OCI-LY1 (cell line): ENCODE results near the gene GRIP1.

Experiments used
- H2AFZ ChIP-seq: fragments of 200-600 bp; sonication (generic), shearing (Covaris generic); 2 replicates; pipeline ENCODE4 v1.6.0; 2014; ENCODE audit warnings: antibody characterized with exemption, mild to moderate bottlenecking, low read length
- H3F3A ChIP-seq: fragments of 200-600 bp; sonication (generic), shearing (Covaris generic); 2 replicates; pipeline ENCODE4 v1.6.0; 2014; ENCODE audit warnings: mild to moderate bottlenecking, antibody characterized with exemption, low read length, moderate library complexity; ENCODE audit not compliant: insufficient read depth
- H3K27ac ChIP-seq: fragments of 200-600 bp; sonication (generic); 2 replicates; pipeline ENCODE4 v1.5.1; 2014; ENCODE audit warnings: low read length, mixed run types, mild to moderate bottlenecking, low read depth; ENCODE audit not compliant: poor library complexity, severe bottlenecking
- H3K27me3 ChIP-seq: fragments of 200-600 bp; sonication (generic); 2 replicates; pipeline ENCODE4 v1.6.0; 2014; ENCODE audit warnings: antibody characterized with exemption, mild to moderate bottlenecking, low read length, moderate library complexity; ENCODE audit not compliant: insufficient read depth
- H3K36me3 ChIP-seq: fragments of 200-600 bp; sonication (generic); 2 replicates; pipeline ENCODE4 v1.6.1; 2014; ENCODE audit warnings: mild to moderate bottlenecking, antibody characterized with exemption, low read length, moderate library complexity, mixed read lengths; ENCODE audit not compliant: insufficient read depth
- H3K4me1 ChIP-seq: fragments of 200-600 bp; sonication (generic); 2 replicates; pipeline ENCODE4 v1.5.1; 2014; ENCODE audit warnings: mild to moderate bottlenecking, low read length, moderate library complexity; ENCODE audit not compliant: insufficient read depth, severe bottlenecking
- H3K4me2 ChIP-seq: fragments of 200-600 bp; sonication (generic), shearing (Covaris generic); 2 replicates; pipeline ENCODE4 v1.6.1; 2014; ENCODE audit warnings: low read length
- H3K4me3 ChIP-seq: fragments of 200-600 bp; sonication (generic); 2 replicates; pipeline ENCODE4 v1.5.1; 2014; ENCODE audit warnings: low read length, low read depth, mild to moderate bottlenecking, mixed read lengths; ENCODE audit not compliant: poor library complexity, severe bottlenecking
- H3K79me2 ChIP-seq: fragments of 200-600 bp; shearing (Covaris generic); 2 replicates; pipeline ENCODE4 v1.6.1; 2016; ENCODE audit warnings: mixed run types, low read length, mixed read lengths; ENCODE audit not compliant: insufficient read depth
- H3K9ac ChIP-seq: fragments of 200-600 bp; sonication (generic), shearing (Covaris generic); 2 replicates; pipeline ENCODE4 v1.6.1; 2014; ENCODE audit warnings: mild to moderate bottlenecking, low read length, mixed read lengths
- H3K9me2 ChIP-seq: fragments of 200-600 bp; sonication (generic), shearing (Covaris generic); 2 replicates; pipeline ENCODE4 v1.6.1; 2014; ENCODE audit warnings: low read depth, mild to moderate bottlenecking, low read length, mixed read lengths
- H3K9me3 ChIP-seq: fragments of 200-600 bp; shearing (Covaris generic); 2 replicates; pipeline ENCODE4 v1.6.1; 2014; ENCODE audit warnings: low read length, mixed read lengths
- H4K20me1 ChIP-seq: fragments of 200-600 bp; sonication (generic), shearing (Covaris generic); 2 replicates; pipeline ENCODE4 v1.6.0; 2016; ENCODE audit warnings: mild to moderate bottlenecking, low read length; ENCODE audit not compliant: insufficient read depth
- CTCF ChIP-seq: fragments of 200-600 bp; sonication (generic), shearing (Covaris generic); IDR thresholded peaks from 2 replicates; pipeline ENCODE4 v1.5.1; 2017; ENCODE audit warnings: mild to moderate bottlenecking, antibody characterized with exemption, low read length, moderate library complexity, mixed read lengths
- EZH2 ChIP-seq: fragments of 200-600 bp; sonication (generic), shearing (Covaris generic); IDR thresholded peaks from 2 replicates; pipeline ENCODE4 v1.8.0; 2017; ENCODE audit warnings: borderline replicate concordance, mixed run types, mild to moderate bottlenecking, antibody characterized with exemption, low read length, moderate library complexity, mixed read lengths

Gene GRIP1

GRCh38 chr12:66393890-66394289 lies 285.0 kb downstream of the GRIP1 start:
- H3K4me1 ChIP-seq, result no peaks in the 10 kb centered on the region
- H3K9me3 ChIP-seq, result no peaks in the 10 kb centered on the region
- H3K4me3 ChIP-seq, result no peak overlapping the region
- no peaks in the 10 kb centered on the region for H3F3A ChIP-seq
- no peak for TF ChIP-seq EZH2
- no peak for TF ChIP-seq CTCF
- no peak overlapping the region for H3K9ac ChIP-seq
- no peaks in the 10 kb centered on the region for H4K20me1 ChIP-seq
- H2AFZ ChIP-seq, result no peak overlapping the region
- no peaks in the 10 kb centered on the region for H3K79me2 ChIP-seq
- H3K36me3 ChIP-seq, result no peaks in the 10 kb centered on the region
- H3K9me2 ChIP-seq, result no peaks in the 10 kb centered on the region
- no peaks in the 10 kb centered on the region for H3K27me3 ChIP-seq
- no peak overlapping the region for H3K27ac ChIP-seq
- H3K4me2 ChIP-seq, result no peak overlapping the region

GRCh38 chr12:66392266-66392915 lies 286.5 kb downstream of the GRIP1 start:
- Histone ChIP-seq H3F3A (no peaks in the 10 kb centered on the region), H3K36me3 (no peaks in the 10 kb centered on the region), H3K4me1 (no peaks in the 10 kb centered on the region), H3K9me2 (no peaks in the 10 kb centered on the region), H3K4me3 (no peak overlapping the region), H3K79me2 (no peaks in the 10 kb centered on the region), H2AFZ (no peak overlapping the region), H3K9ac (no peak overlapping the region), H3K9me3 (no peaks in the 10 kb centered on the region), H3K4me2 (no peak overlapping the region), H3K27me3 (no peaks in the 10 kb centered on the region), H3K27ac (no peak overlapping the region), H4K20me1 (no peaks in the 10 kb centered on the region)
- TF ChIP-seq CTCF (no peak), EZH2 (no peak)

DNA sequence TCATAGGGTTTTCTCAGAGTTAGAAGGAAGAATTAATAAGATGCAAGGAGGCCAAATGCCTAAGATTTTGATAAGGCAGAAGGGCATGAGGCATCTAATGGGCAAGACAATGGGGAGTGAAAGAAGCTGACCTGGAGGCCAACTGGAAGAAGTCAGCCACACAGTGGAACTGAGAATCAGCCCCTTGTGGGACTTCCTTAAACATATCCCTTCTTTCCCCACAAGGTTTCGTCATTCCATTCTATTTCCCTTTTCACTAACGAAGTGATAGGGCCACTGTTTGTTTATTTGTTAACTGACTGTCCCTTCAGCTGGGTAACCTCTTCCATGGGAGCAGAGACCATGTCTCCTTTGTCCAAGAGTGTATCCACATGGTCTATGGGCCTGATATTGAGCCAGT lies 290.4 kb downstream of the GRIP1 start:
- Histone ChIP-seq H4K20me1 (no peaks in the 10 kb centered on the region), H3F3A (no peaks in the 10 kb centered on the region), H3K4me1 (no peaks in the 10 kb centered on the region), H3K9me3 (no peaks in the 10 kb centered on the region), H3K27me3 (no peaks in the 10 kb centered on the region), H3K4me2 (no peak overlapping the region), H3K79me2 (no peaks in the 10 kb centered on the region), H2AFZ (no peak overlapping the region), H3K36me3 (no peaks in the 10 kb centered on the region), H3K27ac (no peak overlapping the region), H3K9ac (no peak overlapping the region), H3K9me2 (no peaks in the 10 kb centered on the region), H3K4me3 (no peak overlapping the region)
- TF ChIP-seq EZH2, result no peak
- TF ChIP-seq CTCF, result no peak
